HEK293T (cell line): Measurements from ENCODE around the gene MAP2K3.
"Not testable (repeated sequence)": the region's sequence is repeated elsewhere in the genome, so short reads cannot be mapped to it uniquely, and the experiment has no call there.

Source experiments
- CTCF ChIA-PET: fragments of 350-600 bp; formaldehyde crosslinking; extraction: SDS; loops from one replicate; lab custom pipeline; 2021; ENCODE audit warnings: antibody characterized with exemption, inconsistent platforms; lab: Yijun Ruan, JAX
- POLR2A ChIA-PET: fragments of 350-600 bp; formaldehyde crosslinking; extraction: SDS; loops from one replicate; lab custom pipeline; 2020; ENCODE audit warnings: antibody characterized with exemption, inconsistent platforms; lab: Yijun Ruan, JAX
- DNase-seq: peaks from one replicate; pipeline ENCODE4 v3.0.0; 2012; ENCODE audit warnings: mixed read lengths; ENCODE audit errors: extremely low spot score
- CTBP1 ChIP-seq: fragments of 450-650 bp; IDR thresholded peaks from 2 replicates; pipeline ENCODE4 v1.6.1; 2016; ENCODE audit warnings: borderline replicate concordance
- HDGF ChIP-seq: fragments of 450-650 bp; IDR thresholded peaks from 2 replicates; pipeline ENCODE4 v1.6.1; 2017; ENCODE audit warnings: antibody characterized with exemption, borderline replicate concordance
- NFRKB ChIP-seq: fragments of 450-650 bp; IDR thresholded peaks from 2 replicates; pipeline ENCODE4 v1.6.1; 2016; ENCODE audit warnings: mild to moderate bottlenecking, moderate library complexity
- PKNOX1 ChIP-seq: fragments of 450-650 bp; IDR thresholded peaks from 2 replicates; pipeline ENCODE4 v1.6.1; 2016
- SUZ12 ChIP-seq: fragments of 450-650 bp; IDR thresholded peaks from 2 replicates; pipeline ENCODE4 v1.6.1; 2016; ENCODE audit warnings: mild to moderate bottlenecking
- TARDBP ChIP-seq: fragments of 450-650 bp; IDR thresholded peaks from 2 replicates; pipeline ENCODE4 v1.6.1; 2016
- ZNF384 ChIP-seq: fragments of 450-650 bp; IDR thresholded peaks from 2 replicates; pipeline ENCODE4 v1.6.1; 2016

The MAP2K3 gene

GRCh38 chr17:21319686-21320375 lies 35.3 kb downstream of the MAP2K3 start:
- CTCF ChIA-PET, DNase-seq: not testable (repeated sequence)
- POLR2A ChIA-PET, result interaction anchor here (0.6 kb wide), 1 partner anchor 47 kb away, joined by 3 read pairs; no protein-coding TSS in a partner anchor

- CTCF ChIA-PET, DNase-seq, POLR2A ChIA-PET: not testable (repeated sequence)
Measured at GRCh38 chr17:21320430-21320829, 35.9 kb downstream of the MAP2K3 start.

- CTCF ChIA-PET, DNase-seq, POLR2A ChIA-PET: not testable (repeated sequence)
Measured at GRCh38 chr17:21321061-21321460, 36.5 kb downstream of the MAP2K3 start.

- POLR2A ChIA-PET, DNase-seq, CTCF ChIA-PET: not testable (repeated sequence)
Measured at GRCh38 chr17:21321744-21322191, 37.3 kb downstream of the MAP2K3 start.

GRCh38 chr17:21323257-21324111 lies 39.0 kb downstream of the MAP2K3 start:
- CTCF ChIA-PET, DNase-seq, POLR2A ChIA-PET: not testable (repeated sequence)

- DNase-seq, CTCF ChIA-PET, POLR2A ChIA-PET: not testable (repeated sequence)
Measured at GRCh38 chr17:21324741-21325140, 40.2 kb downstream of the MAP2K3 start.

- DNase-seq, CTCF ChIA-PET, POLR2A ChIA-PET: not testable (repeated sequence)
Measured at GRCh38 chr17:21327921-21328320, 43.4 kb downstream of the MAP2K3 start.

- DNase-seq, POLR2A ChIA-PET, CTCF ChIA-PET: not testable (repeated sequence)
Measured at GRCh38 chr17:21328778-21329177, 44.3 kb downstream of the MAP2K3 start.

GRCh38 chr17:21330436-21331160 lies 46.1 kb downstream of the MAP2K3 start:
- ChIA-PET CTCF (no interaction called here), POLR2A (no interaction called here)
- DNase-seq, result no peak
- TF ChIP-seq NFRKB (no peak), TARDBP (no peak), HDGF (no peak)

- DNase-seq, CTCF ChIA-PET, POLR2A ChIA-PET: not testable (repeated sequence)
Measured at GRCh38 chr17:21336541-21337294, 52.2 kb downstream of the MAP2K3 start.

- DNase-seq, POLR2A ChIA-PET, CTCF ChIA-PET: not testable (repeated sequence)
Measured at GRCh38 chr17:21337981-21338625, 53.6 kb downstream of the MAP2K3 start.

- POLR2A ChIA-PET, result no interaction called here
- no peak for DNase-seq
- TF ChIP-seq ZNF384, result no peak
- no peak for TF ChIP-seq SUZ12
- no peak for TF ChIP-seq TARDBP
- TF ChIP-seq CTBP1, result no peak
- TF ChIP-seq PKNOX1, result no peak
- CTCF ChIA-PET, result no interaction called here
Measured at GRCh38 chr17:21339011-21339410, 54.5 kb downstream of the MAP2K3 start.

GRCh38 chr17:21339571-21339970 lies 55.1 kb downstream of the MAP2K3 start:
- CTCF ChIA-PET, POLR2A ChIA-PET, DNase-seq: not testable (repeated sequence)

GRCh38 chr17:21340407-21340806 lies 55.9 kb downstream of the MAP2K3 start:
- POLR2A ChIA-PET, DNase-seq, CTCF ChIA-PET: not testable (repeated sequence)

- CTCF ChIA-PET, POLR2A ChIA-PET, DNase-seq: not testable (repeated sequence)
Measured at GRCh38 chr17:21341279-21341678, 56.8 kb downstream of the MAP2K3 start.
